IMR-90 (cell line): Measurements from ENCODE around the gene ARHGAP15.

ENCODE experiments used
- CHD1 ChIP-seq: IDR thresholded peaks from 2 replicates; pipeline ENCODE4 v1.6.1; 2012; ENCODE audit warnings: low read depth, low read length, improper control_type of control experiment
- CTCF ChIP-seq: conservative IDR thresholded peaks from 2 replicates; pipeline ENCODE4 v1.5.1; 2012; ENCODE audit warnings: mild to moderate bottlenecking, low read depth, low read length, improper control_type of control experiment

GRCh38 chr2:143674051-143674450 lies 544.8 kb downstream of the ARHGAP15 start:
- TF ChIP-seq CTCF: no peak
- TF ChIP-seq CHD1: no peak
